Endothelial cell of umbilical vein (primary cell): Measurements from ENCODE around the gene CCT2. TPM values are rescaled to one million over a fixed set of nuclear protein-coding genes. Genes with fewer than 3 reads are reported as not detected.

Experiments
- BruUV-seq: library from RNA; stranded (reverse); fragments of 400-500 nt; replicated peaks from 2 replicates; lab custom pipeline; 2021; lab: Mats Ljungman, UMichigan
- CTCF ChIA-PET: fragments of 300-600, 350-600 bp; sonication (Branson Sonifier 250); formaldehyde crosslinking; loops from one replicate; lab custom pipeline; 2021; ENCODE audit warnings: antibody characterized with exemption, inconsistent platforms; lab: Charles Lee
- POLR2A ChIA-PET: fragments of 300-600, 350-600 bp; sonication (Branson Sonifier 250); formaldehyde crosslinking; loops from one replicate; lab custom pipeline; 2021; ENCODE audit warnings: antibody characterized with exemption, inconsistent platforms; lab: Charles Lee
- DNase-seq: peaks from one replicate; pipeline ENCODE4 v3.0.0-alpha.2; 2011; ENCODE audit warnings: low read depth, low spot score
- FAIRE-seq: peaks from 2 replicates; lab custom pipeline; 2011; peaks lifted over from hg19 to GRCh38; lab: Jason Lieb, UNC
- H2AFZ ChIP-seq: 2 replicates; pipeline ENCODE4 v1.6.0; 2012; ENCODE audit warnings: low read depth, low read length, control low read depth, inconsistent platforms
- H3K27ac ChIP-seq: 2 replicates; pipeline ENCODE4 v1.5.1; 2011; ENCODE audit warnings: low read depth, mild to moderate bottlenecking, control low read depth, low read length, moderate library complexity; ENCODE audit not compliant: insufficient read depth
- H3K27me3 ChIP-seq, 2 experiments: 2 replicates each; pipeline versions ENCODE4 v1.6.0 to v1.6.1; 2011; ENCODE audit warnings: low read length in 2 of 2, mixed read lengths in 1 of 2; ENCODE audit not compliant: control insufficient read depth in 2 of 2, insufficient read depth in 2 of 2
- H3K36me3 ChIP-seq, 2 experiments: 2 replicates in 1 of 2; 3 replicates in 1 of 2; pipeline ENCODE4 v1.5.1; 2011; ENCODE audit warnings: low read length in 2 of 2, mild to moderate bottlenecking in 1 of 2, moderate library complexity in 1 of 2; ENCODE audit not compliant: control insufficient read depth in 2 of 2, insufficient read depth in 2 of 2; ENCODE audit errors: extremely low read depth in 1 of 2
- H3K4me1 ChIP-seq: 3 replicates; pipeline ENCODE4 v1.5.1; 2011; ENCODE audit warnings: mild to moderate bottlenecking, low read length; ENCODE audit not compliant: control insufficient read depth, insufficient read depth; ENCODE audit errors: extremely low read depth
- H3K4me2 ChIP-seq: 2 replicates; pipeline ENCODE4 v1.6.1; 2011; ENCODE audit warnings: low read length, control low read depth, mixed read lengths; ENCODE audit not compliant: insufficient read depth
- H3K4me3 ChIP-seq, 3 experiments: fragments of 200-600 bp in 1 of 3; sonication (generic), shearing (Covaris generic) in 1 of 3; replicated peaks in 1 of 3; 2 replicates each; pipeline ENCODE4 v1.5.1; 2011 to 2016; ENCODE audit warnings: control low read depth in 3 of 3, low read length in 3 of 3, mild to moderate bottlenecking in 2 of 3, inconsistent platforms in 1 of 3, low read depth in 1 of 3, moderate library complexity in 1 of 3; ENCODE audit not compliant: insufficient read depth in 1 of 3
- H3K79me2 ChIP-seq: 2 replicates; pipeline ENCODE4 v1.6.0; 2012; ENCODE audit warnings: low read length, inconsistent platforms; ENCODE audit not compliant: control insufficient read depth, insufficient read depth
- H3K9ac ChIP-seq: replicated peaks from 2 replicates; pipeline ENCODE3; 2011; ENCODE audit warnings: low read length, control low read depth; ENCODE audit not compliant: insufficient read depth; ENCODE audit errors: extremely low read depth
- H3K9me1 ChIP-seq: replicated peaks from 3 replicates; pipeline ENCODE4 v1.6.0; 2011; ENCODE audit warnings: mild to moderate bottlenecking, low read length; ENCODE audit not compliant: control insufficient read depth, insufficient read depth; ENCODE audit errors: extremely low read depth
- H3K9me3 ChIP-seq: replicated peaks from 2 replicates; pipeline ENCODE4 v1.5.1; 2012; ENCODE audit warnings: low read length, inconsistent platforms; ENCODE audit not compliant: control insufficient read depth, insufficient read depth
- H4K20me1 ChIP-seq: replicated peaks from 2 replicates; pipeline ENCODE3; 2011; ENCODE audit warnings: mild to moderate bottlenecking, low read length; ENCODE audit not compliant: control insufficient read depth, insufficient read depth; ENCODE audit errors: extremely low read depth
- CTCF ChIP-seq, 2 donors: IDR thresholded peaks; 1 replicate in 1 of 2; 2 replicates in 1 of 2; pipeline ENCODE4 v1.5.1; 2011; ENCODE audit warnings: low read length in 2 of 2, mild to moderate bottlenecking in 2 of 2, moderate library complexity in 2 of 2, control low read depth in 1 of 2, inconsistent platforms in 1 of 2, low read depth in 1 of 2; ENCODE audit not compliant: insufficient read depth in 1 of 2; ENCODE audit errors: extremely low read depth in 1 of 2
- EZH2 ChIP-seq: IDR thresholded peaks from 2 replicates; pipeline ENCODE4 v1.6.1; 2012; ENCODE audit warnings: borderline replicate concordance, low read depth, mild to moderate bottlenecking, moderate library complexity, low read length, inconsistent platforms; ENCODE audit not compliant: severe bottlenecking
- FOS ChIP-seq: IDR thresholded peaks from 2 replicates; pipeline ENCODE4 v1.6.1; 2011; ENCODE audit warnings: mild to moderate bottlenecking, low read length, moderate library complexity, borderline replicate concordance; ENCODE audit not compliant: insufficient read depth
- GATA2 ChIP-seq: IDR thresholded peaks from 2 replicates; pipeline ENCODE4 v1.7.0; 2011; ENCODE audit warnings: low read depth, mild to moderate bottlenecking, moderate library complexity, mixed read lengths, low read length; ENCODE audit not compliant: insufficient read length, insufficient read depth
- JUN ChIP-seq: IDR thresholded peaks from 2 replicates; pipeline ENCODE4 v1.6.1; 2011; ENCODE audit warnings: borderline replicate concordance, low read depth; ENCODE audit not compliant: insufficient read length, insufficient read depth
- MYC ChIP-seq: IDR thresholded peaks from one replicate; pipeline ENCODE4 v1.6.1; 2011; ENCODE audit warnings: mild to moderate bottlenecking, low read depth, low read length
- POLR2A ChIP-seq: IDR thresholded peaks from 2 replicates; pipeline ENCODE4 v1.6.1; 2012; ENCODE audit warnings: low read depth, mild to moderate bottlenecking, control low read depth, low read length
- POLR2AphosphoS5 ChIP-seq: IDR thresholded peaks from 2 replicates; pipeline ENCODE4 v1.6.1; 2012; ENCODE audit warnings: low read depth, mild to moderate bottlenecking, control low read depth, low read length, moderate library complexity; ENCODE audit not compliant: insufficient read depth
- dilution Hi-C: fragments of 300-500 bp; cut with MboI; formaldehyde crosslinking; loops from one replicate; pipeline ENCODE4 v1.15.0; 2019; ENCODE audit warnings: low sequenced_read_pairs; ENCODE audit not compliant: extremely low pct_ligation_motif_present
- intact Hi-C: fragments of 100-400 bp; cut with micrococcal nuclease; formaldehyde crosslinking; loops from one replicate; pipeline ENCODE4 v1.10.0; 2022
- polyA plus RNA-seq, 4 experiments: library from polyadenylated mRNA; depleted of rRNA in 3 of 4; stranded (reverse) in 3 of 4; unstranded in 1 of 4; fragments of >200 nt; gene quantifications; 2 replicates each; pipeline versions ENCODE4 v1.2.1 to v1.2.3, GENCODE V29; 2011 to 2012; ENCODE audit warnings: missing spikeins in 1 of 4
- total RNA-seq: library from RNA; stranded (reverse); gene quantifications from 2 replicates; pipeline ENCODE4 v1.2.3, GENCODE V29; 2021
- TF ChIP-seq, protein P1 (sequence below): IDR thresholded peaks from 2 replicates; pipeline ENCODE4 v1.6.1; 2011; ENCODE audit not compliant: insufficient read depth, insufficient read length

The CCT2 gene
- total and polyA plus RNA-seq, 2 donors (not counting 3 experiments of a cell fraction or from before 2014, with no cell fraction given), result 138 to 245 TPM

DNA sequence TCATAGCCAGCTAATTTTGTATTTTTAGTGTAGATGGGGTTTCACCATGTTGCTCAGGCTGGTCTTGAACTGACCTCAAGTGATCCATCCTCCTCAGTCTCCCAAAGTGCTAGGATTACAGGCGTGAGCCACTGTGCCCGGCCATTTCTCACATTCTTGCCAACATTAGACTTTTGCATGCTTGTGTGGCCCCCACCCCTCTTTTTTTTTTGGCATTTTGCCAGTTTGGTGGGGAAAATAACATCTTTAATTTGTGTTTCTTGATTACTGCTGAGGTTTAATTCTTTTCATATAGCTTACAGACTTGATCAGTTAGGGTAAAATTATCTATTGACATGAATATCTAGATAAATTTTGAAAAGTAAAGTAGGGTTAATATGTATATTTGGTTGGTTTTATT is 3.8 kb downstream of the CCT2 start:
- intact Hi-C loops, result loop anchor here (5.0 kb wide), 4 partner anchors 148 to 653 kb away; partner anchors contain the start of genes CNOT2 and RAB3IP
- Histone ChIP-seq H3K27me3 (no peaks in the 10 kb centered on the region), H3K27ac (no peak overlapping the region), H3K4me3 (no peak overlapping the region), H4K20me1 (peaks cover 3% of the 10 kb centered on the region), H3K4me2 (no peak overlapping the region), H3K36me3 (peaks cover 28 to 47% of the 10 kb centered on the region in 2 experiments), H2AFZ (no peak overlapping the region), H3K9me1 (no peaks in the 10 kb centered on the region), H3K79me2 (peaks cover 38% of the 10 kb centered on the region), H3K9me3 (no peaks in the 10 kb centered on the region), H3K9ac (no peak overlapping the region), H3K4me1 (peaks cover 8% of the 10 kb centered on the region)
- TF ChIP-seq POLR2AphosphoS5 (no peak), JUN (no peak), EZH2 (no peak)
- DNase-seq (no peak), FAIRE-seq (no peak)
- CTCF ChIA-PET, result interaction anchor here (1.0 kb wide), 1 partner anchor 15 kb away, joined by 3 read pairs; no protein-coding TSS in a partner anchor
- POLR2A ChIA-PET, result no interaction called here
- no TSS peak for BruUV-seq
- dilution Hi-C loops, result loop anchor here (25.0 kb wide), 1 partner anchor 202 kb away; no protein-coding TSS in a partner anchor

GRCh38 chr12:69595689-69596088 is 10.4 kb downstream of the CCT2 start:
- no peak overlapping the region for H3K4me3 ChIP-seq
- DNase-seq (no peak), FAIRE-seq (no peak)
- H3K27me3 ChIP-seq, result no peaks in the 10 kb centered on the region
- TF ChIP-seq FOS (no peak), JUN (no peak), POLR2A (no peak), EZH2 (no peak), POLR2AphosphoS5 (no peak), MYC (no peak), GATA2 (no peak), CTCF (IDR thresholded peaks at IDR 0.05; ENCODE audit: extremely low read depth in 1 of 2, insufficient read depth in 1 of 2, low read depth in 1 of 2, low read length in 2 of 2) (no peak)
- TF ChIP-seq, protein P1, sequence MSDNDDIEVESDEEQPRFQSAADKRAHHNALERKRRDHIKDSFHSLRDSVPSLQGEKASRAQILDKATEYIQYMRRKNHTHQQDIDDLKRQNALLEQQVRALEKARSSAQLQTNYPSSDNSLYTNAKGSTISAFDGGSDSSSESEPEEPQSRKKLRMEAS, result no peak
- H4K20me1 ChIP-seq, result no peaks in the 10 kb centered on the region
- H3K79me2 ChIP-seq, result peaks cover 5% of the 10 kb centered on the region
- POLR2A ChIA-PET, result interaction anchor here (0.7 kb wide), 1 partner anchor 9 kb away, joined by 6 read pairs; no protein-coding TSS in a partner anchor
- BruUV-seq, result no TSS peak
- CTCF ChIA-PET, result no interaction called here
- no peaks in the 10 kb centered on the region for H3K9me1 ChIP-seq
- peaks cover 32 to 62% of the 10 kb centered on the region in 2 experiments for H3K36me3 ChIP-seq
- H3K4me1 ChIP-seq, result no peaks in the 10 kb centered on the region
- H3K9me3 ChIP-seq, result no peaks in the 10 kb centered on the region
- H2AFZ ChIP-seq, result no peak overlapping the region
- dilution Hi-C loops, result loop anchor here (25.0 kb wide), 1 partner anchor 208 kb away; no protein-coding TSS in a partner anchor
- no peak overlapping the region for H3K9ac ChIP-seq
- intact Hi-C loops, result no loop called here
- no peak overlapping the region for H3K4me2 ChIP-seq
- H3K27ac ChIP-seq, result no peak overlapping the region
